BJ (cell line): ENCODE results near the gene SLC12A1. TPM values are rescaled to one million over a fixed set of nuclear protein-coding genes. Genes with fewer than 3 reads are reported as not detected.

Experiments used
- CTCF ChIA-PET: fragments of 350-600 bp; formaldehyde crosslinking; extraction: SDS; loops from one replicate; lab custom pipeline; 2021; ENCODE audit warnings: antibody characterized with exemption, inconsistent platforms; lab: Yijun Ruan, JAX
- POLR2A ChIA-PET: fragments of 300-600 bp; sonication (Branson Sonifier 250); formaldehyde crosslinking; extraction: SDS; loops from one replicate; lab custom pipeline; 2021; ENCODE audit warnings: antibody characterized with exemption; lab: Charles Lee
- DNase-seq: peaks from one replicate; pipeline ENCODE4 v3.0.0-alpha.2; 2011; ENCODE audit warnings: low read depth
- H3K27me3 ChIP-seq: 2 replicates; pipeline ENCODE4 v1.6.0; 2011; ENCODE audit warnings: low read length; ENCODE audit not compliant: control insufficient read depth, insufficient read depth
- H3K36me3 ChIP-seq: 2 replicates; pipeline ENCODE4 v1.5.1; 2011; ENCODE audit warnings: low read length; ENCODE audit not compliant: control insufficient read depth, insufficient read depth
- H3K4me3 ChIP-seq: 2 replicates; pipeline ENCODE4 v1.5.1; 2011; ENCODE audit warnings: low read depth, mild to moderate bottlenecking, control low read depth, low read length
- CTCF ChIP-seq: IDR thresholded peaks from 2 replicates; pipeline ENCODE4 v1.5.1; 2011; ENCODE audit warnings: low read depth, mild to moderate bottlenecking, control low read depth, inconsistent platforms, low read length, moderate library complexity; ENCODE audit not compliant: insufficient read depth
- polyA plus RNA-seq: library from polyadenylated mRNA; depleted of rRNA; stranded (reverse); fragments of >200 nt; gene quantifications from 2 replicates; pipeline ENCODE4 v1.2.3, GENCODE V29; 2011

The SLC12A1 gene
- polyA plus RNA-seq, 1 experiment = not detected

GRCh38 chr15:48221261-48221660 is 15.2 kb downstream of the SLC12A1 start:
- TF ChIP-seq CTCF = no peak
- no peak overlapping the region for H3K4me3 ChIP-seq
- no peaks in the 10 kb centered on the region for H3K36me3 ChIP-seq
- no peak for DNase-seq
- peaks cover 4% of the 10 kb centered on the region; the same call in 1 of the 2 replicates for H3K27me3 ChIP-seq
- POLR2A ChIA-PET = no interaction called here
- CTCF ChIA-PET = no interaction called here

GRCh38 chr15:48221885-48222284 is 15.8 kb downstream of the SLC12A1 start:
- peaks cover 4% of the 10 kb centered on the region; the same call in 1 of the 2 replicates for H3K27me3 ChIP-seq
- H3K4me3 ChIP-seq = no peak overlapping the region
- ChIA-PET POLR2A (no interaction called here), CTCF (no interaction called here)
- peak; percentile 10 for DNase-seq
- TF ChIP-seq CTCF = no peak
- no peaks in the 10 kb centered on the region for H3K36me3 ChIP-seq

- no peaks in the 10 kb centered on the region for H3K36me3 ChIP-seq
- H3K4me3 ChIP-seq = no peak overlapping the region
- ChIA-PET CTCF (no interaction called here), POLR2A (no interaction called here)
- TF ChIP-seq CTCF = no peak
- no peak for DNase-seq
- peaks cover 3% of the 10 kb centered on the region; the same call in 1 of the 2 replicates for H3K27me3 ChIP-seq
These were observed 16.5 kb downstream of the SLC12A1 start for GRCh38 chr15:48222627-48223026.

- no peaks in the 10 kb centered on the region for H3K36me3 ChIP-seq
- H3K27me3 ChIP-seq = peaks cover 2% of the 10 kb centered on the region; the same call in 1 of the 2 replicates
- no peak for TF ChIP-seq CTCF
- H3K4me3 ChIP-seq = no peak overlapping the region
- CTCF ChIA-PET = no interaction called here
- DNase-seq = no peak
- POLR2A ChIA-PET = no interaction called here
These were observed 19.7 kb downstream of the SLC12A1 start for GRCh38 chr15:48225771-48226170.

- no peak for DNase-seq
- POLR2A ChIA-PET = no interaction called here
- Histone ChIP-seq H3K27me3 (no peaks in the 10 kb centered on the region), H3K36me3 (no peaks in the 10 kb centered on the region), H3K4me3 (no peak overlapping the region)
- CTCF ChIA-PET = no interaction called here
- TF ChIP-seq CTCF = no peak
These were observed 24.4 kb downstream of the SLC12A1 start for GRCh38 chr15:48230498-48230897.
